C4-2B (cell line): Measurements from ENCODE around the gene GAL.

Source experiments
- CTCF ChIP-seq: fragments of 450-650 bp; conservative IDR thresholded peaks from 2 replicates; pipeline ENCODE4 v1.5.1; 2017; ENCODE audit warnings: mild to moderate bottlenecking
- ZFX ChIP-seq: fragments of 450-650 bp; IDR thresholded peaks from 2 replicates; pipeline ENCODE4 v1.6.1; 2017

DNA sequence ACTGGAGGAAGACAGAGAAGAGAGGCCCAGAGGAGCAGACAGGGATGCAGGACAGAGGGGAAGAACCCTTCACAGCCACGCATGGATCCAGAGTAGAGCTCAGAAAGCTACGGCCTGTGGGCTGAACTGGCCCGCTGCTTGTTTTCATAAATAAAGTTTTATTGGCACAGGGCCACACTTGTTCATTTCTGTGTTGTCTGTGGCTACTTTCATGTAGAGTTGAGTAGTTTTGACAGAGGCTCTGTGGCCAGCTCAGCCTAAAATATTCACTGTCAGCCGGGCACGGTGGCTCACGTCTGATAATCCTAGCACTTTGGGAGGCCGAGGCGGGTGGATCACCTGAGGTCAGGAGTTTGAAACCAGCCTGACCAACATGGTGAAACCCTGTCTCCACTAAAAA, 26.2 kb upstream of the GAL start:
- no peak for TF ChIP-seq CTCF
- no peak for TF ChIP-seq ZFX
